ENCODE measurements around the gene CLEC4G. TPM values are rescaled to one million over a fixed set of nuclear protein-coding genes. Genes with fewer than 3 reads are reported as not detected.

Gene CLEC4G
- total and polyA plus RNA-seq, 2 of the 8 experiments (the other 6 are each of a cell fraction or from before 2014, with no cell fraction given) = 0.35 to 2.9 TPM

DNA sequence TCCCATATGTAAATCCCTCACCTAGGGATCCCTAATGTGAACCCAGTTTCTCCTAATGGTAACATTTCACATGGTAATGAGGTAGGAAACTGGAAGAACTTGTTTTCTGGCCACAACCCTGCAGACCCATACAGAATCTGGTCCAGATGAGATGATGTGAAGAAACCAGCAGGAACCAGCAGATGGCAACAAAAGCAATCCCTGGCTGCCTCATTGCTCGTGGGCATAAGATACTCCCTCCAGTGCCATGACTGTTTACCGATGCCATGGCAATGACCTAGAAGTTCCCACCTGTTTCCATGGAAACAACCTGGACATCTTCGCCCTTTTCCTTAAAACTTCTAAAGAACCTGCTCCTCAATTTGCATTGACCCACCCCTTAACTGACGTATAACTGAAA lies 16.8 kb upstream of the CLEC4G start (continued):
- peak; percentile 44; the same call in 1 of the 2 replicates for TF ChIP-seq TCF12 (IDR thresholded peaks at IDR 0.05; ENCODE audit: low read depth, low read length)
- no peak for TF ChIP-seq SIX5 (IDR thresholded peaks at IDR 0.05; ENCODE audit: low read depth, low read length)
- no peak for TF ChIP-seq CBX5 (IDR thresholded peaks at IDR 0.05; ENCODE audit: low read depth, low read length)
- TF ChIP-seq PHF8 (conservative IDR thresholded peaks at IDR 0.05; ENCODE audit: low read depth, low read length) = no peak
- no peak for TF ChIP-seq POLR2AphosphoS5 (IDR thresholded peaks at IDR 0.05; ENCODE audit: low read depth, low read length)
- no peak for TF ChIP-seq HDAC6 (IDR thresholded peaks at IDR 0.05; ENCODE audit: low read depth, low read length)
- no peak for TF ChIP-seq SP4 (IDR thresholded peaks at IDR 0.05; ENCODE audit: low read length)
- no peak for TF ChIP-seq RNF2 (IDR thresholded peaks at IDR 0.05; ENCODE audit: borderline replicate concordance, low read depth, low read length, missing control alignments, poor library complexity, severe bottlenecking)
- no peak for TF ChIP-seq GABPA (IDR thresholded peaks at IDR 0.05; ENCODE audit: borderline replicate concordance, insufficient read depth, low read length)
- peak in 1 of 2 experiments; percentile 43; a peak in 1 of 4 replicates for TF ChIP-seq HDAC2 (IDR thresholded peaks at IDR 0.05; ENCODE audit: borderline replicate concordance in 1 of 2, low read depth in 2 of 2, low read length in 2 of 2)
- TF ChIP-seq ATF2 (IDR thresholded peaks at IDR 0.05; ENCODE audit: low read length) = no peak

Data from H1 (cell line).